Measurements from ENCODE around the gene SLC4A3. TPM values are rescaled to one million over a fixed set of nuclear protein-coding genes. Genes with fewer than 3 reads are reported as not detected.
A peak's percentile ranks its signal among the peaks of the same experiment; 100 is the strongest.

The SLC4A3 gene
- 0.88 and 3.7 TPM in 2 replicates for total RNA-seq (ENCODE audit: low replicate concordance)

- Mint-ChIP-seq H3K27ac (peak within 1 kb of the TSS; percentile 91), H3K4me3 (peak within 1 kb of the TSS; percentile 86), H3K27me3 (ENCODE audit: insufficient read depth, low read depth) (peaks cover 9% of the 10 kb centered on the region), H3K36me3 (no peaks in the 10 kb centered on the region), H3K4me1 (peaks cover 7% of the 10 kb centered on the region), H3K9me3 (no peaks in the 10 kb centered on the region)
- no peak for TF ChIP-seq EZH2 (IDR thresholded peaks at IDR 0.05)
- no peak for TF ChIP-seq EZH2phosphoT487 (IDR thresholded peaks at IDR 0.05)
- TF ChIP-seq CTCF (IDR thresholded peaks at IDR 0.05): peak; percentile 30
- Histone ChIP-seq H3K27me3 (peaks cover 48% of the 10 kb centered on the region), H3K36me3 (no peaks in the 10 kb centered on the region), H3K9me3 (ENCODE audit: low read depth) (no peaks in the 10 kb centered on the region), H3K4me1 (peaks cover 7% of the 10 kb centered on the region), H3K9ac (no peak within 1 kb of the TSS), H3K79me2 (ENCODE audit: low read depth) (no peaks in the 10 kb centered on the region), H3K27ac (no peak within 1 kb of the TSS), H4K20me1 (ENCODE audit: low read depth) (peaks cover 5% of the 10 kb centered on the region), H3F3A (ENCODE audit: low read depth) (peaks cover 10% of the 10 kb centered on the region), H3K4me3 (peak within 1 kb of the TSS; percentile 93), H2AFZ (replicated peaks) (peak within 1 kb of the TSS; percentile 96), H3K4me2 (peak within 1 kb of the TSS; percentile 100)
- peak; percentile 86 for DNase-seq (ENCODE audit: low spot score)
These were observed at the start of gene SLC4A3 for GRCh38 chr2:219627103-219628100. SLC4A3 (plus strand) TSS chr2:219627630; CDS start chr2:219627993, 363 bp downstream.

- DNase-seq (ENCODE audit: low spot score): no peak
- H3K9me3 ChIP-seq (ENCODE audit: low read depth): no peaks in the 10 kb centered on the region
- Mint-ChIP-seq H3K36me3 (no peaks in the 10 kb centered on the region), H3K4me1 (peaks cover 47% of the 10 kb centered on the region), H3K27me3 (ENCODE audit: insufficient read depth, low read depth) (peaks cover 7% of the 10 kb centered on the region), H3K27ac (peak overlapping the region; percentile 67), H3K9me3 (no peaks in the 10 kb centered on the region), H3K4me3 (peak overlapping the region; percentile 1)
- H3K9ac ChIP-seq: no peak overlapping the region
- no peaks in the 10 kb centered on the region for H3K79me2 ChIP-seq (ENCODE audit: low read depth)
- H3K4me2 ChIP-seq: peak overlapping the region; percentile 22
- no peak overlapping the region for H2AFZ ChIP-seq (replicated peaks)
- no peak overlapping the region for H3K27ac ChIP-seq
- H3K27me3 ChIP-seq: no peaks in the 10 kb centered on the region
- H3K4me3 ChIP-seq: no peak overlapping the region
- peaks cover 39% of the 10 kb centered on the region for H3K4me1 ChIP-seq
- no peaks in the 10 kb centered on the region for H4K20me1 ChIP-seq (ENCODE audit: low read depth)
- peaks cover 32% of the 10 kb centered on the region for H3F3A ChIP-seq (ENCODE audit: low read depth)
- TF ChIP-seq CTCF (IDR thresholded peaks at IDR 0.05): no peak
- no peaks in the 10 kb centered on the region for H3K36me3 ChIP-seq
These were observed 48.4 kb upstream of the SLC4A3 start for GRCh38 chr2:219578811-219579613.

GRCh38 chr2:219581346-219581745, 46.1 kb upstream of the SLC4A3 start:
- H3K27ac ChIP-seq: no peak overlapping the region
- no peak overlapping the region for H3K27ac Mint-ChIP-seq
- DNase-seq (ENCODE audit: low spot score): no peak
- peaks cover 6% of the 10 kb centered on the region for H3K27me3 Mint-ChIP-seq (ENCODE audit: insufficient read depth, low read depth)
- TF ChIP-seq EZH2phosphoT487 (IDR thresholded peaks at IDR 0.05): no peak
- TF ChIP-seq EZH2 (IDR thresholded peaks at IDR 0.05): no peak
- no peak for TF ChIP-seq CTCF (IDR thresholded peaks at IDR 0.05)
- H3K4me1 Mint-ChIP-seq: peaks cover 35% of the 10 kb centered on the region
- H4K20me1 ChIP-seq (ENCODE audit: low read depth): no peaks in the 10 kb centered on the region
- H3K36me3 ChIP-seq: no peaks in the 10 kb centered on the region
- no peak overlapping the region for H3K4me2 ChIP-seq
- no peaks in the 10 kb centered on the region for H3K27me3 ChIP-seq
- H3K4me1 ChIP-seq: peaks cover 31% of the 10 kb centered on the region
- no peaks in the 10 kb centered on the region for H3K9me3 ChIP-seq (ENCODE audit: low read depth)
- no peak overlapping the region for H3K4me3 ChIP-seq
- H2AFZ ChIP-seq (replicated peaks): no peak overlapping the region
- no peaks in the 10 kb centered on the region for H3K9me3 Mint-ChIP-seq
- H3K9ac ChIP-seq: no peak overlapping the region
- peaks cover 32% of the 10 kb centered on the region for H3F3A ChIP-seq (ENCODE audit: low read depth)
- H3K36me3 Mint-ChIP-seq: no peaks in the 10 kb centered on the region
- H3K4me3 Mint-ChIP-seq: no peak overlapping the region
- no peaks in the 10 kb centered on the region for H3K79me2 ChIP-seq (ENCODE audit: low read depth)

Measured in neural progenitor cell (in vitro differentiated cells).